Left forelimb (tissue), 1 donor: ENCODE measurements around the gene R3HDM2.

Source experiments
- DNase-seq: peaks from one replicate; pipeline ENCODE4 v3.0.0-alpha.2; 2018; ENCODE audit warnings: low spot score

Gene R3HDM2

GRCh38 chr12:57430931-57431566 lies at the start of gene R3HDM2:
R3HDM2 (minus strand) TSS chr12:57431043; CDS start chr12:57310428, 120,615 bp downstream.
- peak; percentile 97 for DNase-seq

DNA sequence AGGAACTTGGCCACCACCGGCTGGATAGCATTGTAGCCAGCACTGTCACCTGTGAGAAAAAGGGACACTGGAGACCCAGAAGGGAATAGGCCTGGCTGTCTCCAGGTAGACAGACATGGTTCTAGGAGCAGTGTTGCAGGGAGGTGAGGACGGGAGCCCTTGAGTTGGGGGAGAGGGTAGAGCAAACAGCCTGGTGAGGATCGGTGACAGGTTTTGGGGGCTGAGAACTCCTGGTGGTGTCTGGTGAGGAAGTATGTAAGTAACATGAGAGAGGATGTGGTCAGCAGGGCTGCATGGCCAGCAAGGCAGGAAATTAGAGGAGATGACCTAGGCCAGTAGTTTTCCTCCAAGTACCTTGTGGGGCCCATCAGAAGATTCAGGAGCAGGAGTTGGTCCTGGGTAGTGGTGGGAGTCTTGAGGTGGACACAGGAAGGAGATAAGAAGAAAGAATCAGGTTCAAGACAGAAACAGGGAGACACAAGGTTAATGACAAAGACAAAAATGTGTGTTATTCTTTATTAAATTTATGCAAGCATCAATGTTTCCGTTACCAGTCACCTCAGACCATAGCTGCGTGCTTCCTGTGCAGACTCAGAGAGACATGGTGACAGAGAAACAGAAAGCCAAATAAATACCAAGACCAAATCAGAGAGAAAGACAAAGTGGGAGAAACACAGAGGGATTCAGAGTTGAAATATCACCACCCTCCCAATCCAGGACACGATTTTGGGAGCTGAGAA lies 48.7 kb upstream of the R3HDM2 start, which contains the start of gene ARHGAP9:
Gene ARHGAP9 (minus strand): TSS at position 491 of the 740 bp plus-strand sequence. CDS start 460 bp downstream, at position 31.
- no peak for DNase-seq

- no peak for DNase-seq
Measured at GRCh38 chr12:57479043-57479375, 48.2 kb upstream of the R3HDM2 start.

GRCh38 chr12:57477710-57478681 lies 47.2 kb upstream of the R3HDM2 start:
- no peak for DNase-seq

DNA sequence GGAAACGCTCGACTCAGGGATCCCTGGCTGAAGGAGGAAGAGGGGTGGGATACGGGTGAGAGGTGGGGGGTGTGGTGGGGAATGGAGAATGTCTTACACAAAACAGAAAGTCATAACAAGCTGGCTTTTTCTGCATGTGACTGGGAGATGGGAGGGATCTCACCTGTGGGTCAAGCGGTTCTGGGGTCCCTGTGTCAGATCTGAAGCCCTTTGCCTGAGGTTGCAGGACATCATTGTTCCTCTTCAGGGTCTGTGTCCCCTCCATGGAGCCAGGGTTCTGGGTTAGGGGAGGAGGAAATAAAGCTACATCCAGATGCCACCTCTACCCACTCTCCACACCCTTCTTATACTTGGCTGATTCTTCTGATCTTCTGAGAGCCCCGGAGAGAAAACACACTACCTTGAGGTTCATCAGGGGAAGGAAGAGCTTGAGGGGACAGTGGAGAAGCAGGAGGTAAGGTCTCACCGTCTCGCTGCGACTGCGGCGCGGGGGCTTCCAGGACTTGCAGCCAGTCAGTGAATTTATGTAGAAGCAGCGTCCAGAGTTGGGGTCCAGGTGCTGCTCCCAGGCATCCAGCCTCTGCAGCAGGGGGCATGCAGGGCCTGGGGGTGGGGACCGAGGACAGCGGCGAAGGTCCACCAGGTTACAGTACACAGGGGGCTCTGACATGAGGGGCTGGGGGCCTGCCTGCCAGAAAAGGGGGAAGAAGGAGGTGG lies 46.3 kb upstream of the R3HDM2 start:
- DNase-seq: no peak

DNA sequence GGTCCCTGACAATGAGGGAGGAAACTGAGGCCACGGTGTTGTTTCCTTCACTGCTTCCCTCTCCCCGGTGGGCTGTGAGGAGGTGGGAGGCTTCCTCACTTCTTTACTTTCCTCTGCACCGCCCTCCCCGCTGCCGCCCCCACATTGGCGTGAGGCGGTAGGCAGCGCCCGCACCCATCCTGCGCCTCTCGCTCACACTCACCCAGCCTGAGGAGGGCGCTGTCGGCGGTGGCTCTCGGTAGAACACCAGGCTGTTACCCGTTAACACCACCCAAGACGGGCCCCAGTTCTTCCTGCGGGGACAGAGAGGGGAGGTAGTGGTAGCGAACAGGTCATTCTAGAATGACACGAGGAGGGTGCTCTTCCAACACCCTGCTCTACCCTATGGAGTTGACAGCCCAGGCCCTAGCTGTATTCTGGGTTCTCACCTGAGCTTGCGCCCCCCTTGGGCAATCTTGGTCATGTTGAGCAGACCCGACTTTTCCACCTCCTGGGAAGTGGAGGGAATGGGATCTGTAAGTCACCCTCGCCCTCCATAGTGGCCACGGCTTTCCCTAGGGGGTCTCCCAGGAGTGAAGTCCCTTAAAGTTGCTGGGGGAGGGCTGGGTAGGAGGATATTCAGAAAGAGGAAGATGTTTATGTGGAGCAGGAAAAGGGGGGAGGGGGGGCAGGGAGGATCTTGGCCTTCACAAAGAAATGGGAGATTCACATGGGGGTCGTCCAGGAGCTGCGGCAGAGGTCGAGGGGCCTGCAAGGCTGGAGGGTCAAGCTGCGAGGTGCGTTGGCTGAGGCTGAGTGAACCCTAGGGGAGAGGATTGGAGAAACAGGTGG lies 45.5 kb upstream of the R3HDM2 start:
- DNase-seq: no peak

DNA sequence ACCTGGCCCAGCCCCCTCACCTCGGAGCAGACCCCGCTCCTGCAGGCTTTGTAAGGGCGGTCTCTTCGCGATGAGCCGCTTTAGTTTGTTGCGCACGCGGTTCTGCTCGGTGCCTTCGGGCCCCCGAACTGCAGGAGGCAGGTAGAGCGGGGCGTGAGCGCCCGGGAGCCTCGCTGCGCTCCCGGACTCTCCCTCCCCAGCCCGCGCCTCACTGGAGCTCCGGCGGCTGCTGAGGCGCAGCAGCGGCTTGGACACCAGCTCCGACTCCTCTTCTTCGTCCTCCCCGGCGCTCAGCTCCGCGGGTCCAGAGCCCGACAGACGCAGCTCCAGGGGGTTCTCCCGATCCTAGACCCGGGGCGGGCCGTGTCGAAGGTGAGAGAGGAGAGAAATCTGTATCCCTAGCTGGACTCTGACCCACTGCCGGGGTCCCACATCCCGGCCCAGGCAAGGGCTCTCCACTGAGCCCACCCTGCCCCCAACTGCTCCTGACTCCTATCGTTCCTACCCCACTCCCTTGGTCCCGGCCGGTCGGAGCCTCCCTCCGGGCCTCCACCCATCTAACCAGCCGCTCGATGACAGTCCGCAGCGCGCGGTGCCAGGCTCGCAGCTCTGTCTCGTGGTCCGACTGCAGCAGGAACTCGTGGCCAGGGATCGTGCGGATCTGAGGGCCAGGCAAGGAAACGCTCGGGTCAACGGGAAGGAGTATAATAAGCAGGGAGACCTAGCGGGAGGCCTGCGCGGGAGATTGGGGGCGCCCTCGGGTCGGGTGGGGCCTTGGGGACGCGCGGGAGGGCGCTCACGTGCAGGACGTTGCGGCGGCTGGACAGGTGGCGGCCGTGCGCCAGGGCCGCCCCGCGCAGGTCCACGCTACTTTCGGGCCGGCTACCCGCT lies 44.7 kb upstream of the R3HDM2 start:
- DNase-seq: no peak

GRCh38 chr12:57474862-57475261 lies 44.0 kb upstream of the R3HDM2 start:
- DNase-seq: no peak

GRCh38 chr12:57474430-57474829 lies 43.6 kb upstream of the R3HDM2 start:
- DNase-seq: no peak

- DNase-seq: no peak
Measured at GRCh38 chr12:57473886-57474285, 43.0 kb upstream of the R3HDM2 start.

- no peak for DNase-seq
Measured at GRCh38 chr12:57473392-57473791, 42.5 kb upstream of the R3HDM2 start.

DNA sequence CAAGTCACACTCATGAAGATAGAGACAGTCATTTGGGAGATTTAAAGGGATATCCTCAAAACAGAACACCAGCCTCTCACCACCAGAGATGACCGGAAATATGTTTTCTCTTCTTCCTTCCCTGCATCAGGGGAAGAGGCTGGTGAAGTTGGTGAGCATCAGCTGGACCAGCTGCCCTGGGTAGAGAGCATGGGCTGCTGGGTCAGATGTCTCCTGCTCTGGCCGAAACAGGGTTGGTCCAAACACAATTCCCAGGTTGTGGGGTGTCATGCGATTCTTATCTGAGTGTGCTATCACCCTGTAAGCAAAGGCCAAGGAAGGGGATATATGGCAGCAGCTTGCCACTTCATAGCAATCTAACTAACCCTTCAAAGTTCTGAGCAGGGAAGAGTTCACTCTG lies 41.5 kb upstream of the R3HDM2 start:
- no peak for DNase-seq

DNA sequence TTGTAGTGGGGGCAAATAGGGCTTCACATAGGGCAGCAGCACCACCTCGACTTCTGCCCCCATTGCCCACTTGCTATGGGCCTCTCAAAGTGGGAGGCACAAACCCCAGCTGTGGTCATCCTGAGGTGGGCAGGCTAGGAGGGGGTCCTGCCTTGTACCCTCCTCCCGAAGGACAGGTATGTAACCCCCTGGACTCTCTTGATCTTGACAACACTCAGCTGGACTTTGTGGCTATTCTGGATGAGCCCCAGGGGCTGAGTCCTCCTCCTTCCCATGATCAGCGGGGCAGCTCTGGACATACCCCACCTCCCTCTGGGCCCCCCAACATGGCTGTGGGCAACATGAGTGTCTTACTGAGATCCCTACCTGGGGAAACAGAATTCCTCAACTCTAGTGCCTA lies 40.8 kb upstream of the R3HDM2 start:
- DNase-seq: no peak

GRCh38 chr12:57470970-57471656 lies 40.3 kb upstream of the R3HDM2 start:
- no peak for DNase-seq

DNA sequence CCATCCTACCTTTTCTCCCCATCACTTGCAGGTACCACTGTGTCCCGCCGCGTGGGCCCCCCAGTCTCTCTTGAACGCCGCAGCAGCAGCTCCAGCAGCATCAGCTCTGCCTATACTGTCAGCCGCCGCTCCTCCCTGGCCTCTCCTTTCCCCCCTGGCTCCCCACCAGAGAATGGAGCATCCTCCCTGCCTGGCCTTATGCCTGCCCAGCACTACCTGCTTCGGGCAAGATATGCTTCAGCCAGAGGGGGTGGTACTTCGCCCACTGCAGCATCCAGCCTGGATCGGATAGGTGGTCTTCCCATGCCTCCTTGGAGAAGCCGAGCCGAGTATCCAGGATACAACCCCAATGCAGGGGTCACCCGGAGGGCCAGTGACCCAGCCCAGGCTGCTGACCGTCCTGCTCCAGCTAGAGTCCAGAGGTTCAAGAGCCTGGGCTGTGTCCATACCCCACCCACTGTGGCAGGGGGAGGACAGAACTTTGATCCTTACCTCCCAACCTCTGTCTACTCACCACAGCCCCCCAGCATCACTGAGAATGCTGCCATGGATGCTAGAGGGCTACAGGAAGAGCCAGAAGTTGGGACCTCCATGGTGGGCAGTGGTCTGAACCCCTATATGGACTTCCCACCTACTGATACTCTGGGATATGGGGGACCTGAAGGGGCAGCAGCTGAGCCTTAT lies 39.6 kb upstream of the R3HDM2 start:
- DNase-seq: no peak

GRCh38 chr12:57469296-57470164 lies 38.7 kb upstream of the R3HDM2 start:
- DNase-seq: no peak

DNA sequence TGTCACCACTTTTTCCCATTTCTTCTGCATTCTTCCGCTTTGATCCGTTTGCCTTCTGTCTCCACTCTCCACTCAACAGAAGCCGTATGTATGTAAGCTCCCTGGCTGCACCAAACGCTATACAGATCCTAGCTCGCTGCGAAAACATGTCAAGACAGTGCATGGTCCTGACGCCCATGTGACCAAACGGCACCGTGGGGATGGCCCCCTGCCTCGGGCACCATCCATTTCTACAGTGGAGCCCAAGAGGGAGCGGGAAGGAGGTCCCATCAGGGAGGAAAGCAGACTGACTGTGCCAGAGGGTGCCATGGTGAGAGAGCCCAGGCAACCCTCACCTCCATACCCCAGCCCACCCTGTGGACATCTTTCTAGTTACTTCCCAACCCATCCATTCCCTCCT lies 37.1 kb upstream of the R3HDM2 start:
- no peak for DNase-seq
